ENCODE data around the gene TEX22.
"Not testable (repeated sequence)": the region's sequence is repeated elsewhere in the genome, so short reads cannot be mapped to it uniquely, and the experiment has no call there.

The TEX22 gene

GRCh38 chr14:105398044-105398725 lies at the start of gene TEX22:
Gene TEX22 (plus strand): TSS chr14:105398538. CDS start chr14:105399341, 803 bp downstream.
- peak; percentile 81 to 86 for DNase-seq (ENCODE audit: low read depth in 1 of 2, low spot score in 1 of 2)

GRCh38 chr14:105348945-105349699 lies 49.2 kb upstream of the TEX22 start:
- no peak for DNase-seq (ENCODE audit: low read depth in 1 of 2, low spot score in 1 of 2)

GRCh38 chr14:105349992-105350391 lies 48.3 kb upstream of the TEX22 start:
- DNase-seq (ENCODE audit: low read depth in 1 of 2, low spot score in 1 of 2) = no peak

GRCh38 chr14:105350450-105351244 lies 47.7 kb upstream of the TEX22 start:
- no peak for DNase-seq (ENCODE audit: low read depth in 1 of 2, low spot score in 1 of 2)

GRCh38 chr14:105351410-105351809 lies 46.9 kb upstream of the TEX22 start:
- DNase-seq (ENCODE audit: low read depth in 1 of 2, low spot score in 1 of 2) = no peak

DNA sequence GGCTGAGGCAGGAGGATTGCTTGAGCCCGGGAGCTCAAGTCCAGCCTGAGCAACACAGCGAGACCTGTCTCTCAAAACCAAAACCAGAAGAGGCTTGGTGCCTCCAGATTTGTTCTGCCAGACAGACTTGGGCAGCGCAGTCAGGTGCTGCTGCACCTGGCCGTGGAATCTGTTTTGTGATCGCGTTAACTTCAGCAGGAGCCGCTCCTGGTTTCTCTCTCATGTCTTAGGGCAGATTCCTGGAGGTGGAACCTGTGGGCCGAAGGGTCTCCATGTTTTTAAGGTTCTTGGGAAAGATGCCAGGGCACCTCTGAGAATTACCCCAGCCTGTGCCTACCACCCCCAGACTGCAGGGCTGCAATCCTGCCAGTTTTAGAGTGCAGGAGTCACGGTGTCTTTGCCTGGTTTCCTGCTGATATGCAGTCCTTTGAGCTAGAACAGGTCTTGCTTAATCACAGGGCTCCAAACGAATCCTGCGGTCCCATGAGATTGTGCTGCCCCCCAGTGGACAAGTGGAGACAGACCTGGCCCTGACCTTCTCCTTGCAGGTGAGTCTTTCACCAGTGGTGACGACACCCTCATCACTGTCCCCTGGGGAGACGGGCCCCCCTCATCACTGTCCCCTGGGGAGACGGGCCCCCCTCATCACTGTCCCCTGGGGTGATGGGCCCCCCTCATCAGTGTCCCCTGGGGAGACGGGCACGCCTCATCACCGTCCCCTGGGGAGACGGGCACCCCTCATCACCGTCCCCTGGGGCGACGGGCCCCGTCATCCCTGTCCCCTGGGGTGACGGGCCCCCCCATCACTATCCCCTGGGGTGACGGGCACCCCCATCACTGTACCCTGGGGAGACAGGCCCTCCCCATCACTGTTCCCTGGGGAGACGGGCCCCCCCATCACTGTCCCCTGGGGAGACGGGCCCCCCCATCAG lies 46.2 kb upstream of the TEX22 start:
- DNase-seq (ENCODE audit: low read depth in 1 of 2, low spot score in 1 of 2) = peak; percentile 74 to 77

DNA sequence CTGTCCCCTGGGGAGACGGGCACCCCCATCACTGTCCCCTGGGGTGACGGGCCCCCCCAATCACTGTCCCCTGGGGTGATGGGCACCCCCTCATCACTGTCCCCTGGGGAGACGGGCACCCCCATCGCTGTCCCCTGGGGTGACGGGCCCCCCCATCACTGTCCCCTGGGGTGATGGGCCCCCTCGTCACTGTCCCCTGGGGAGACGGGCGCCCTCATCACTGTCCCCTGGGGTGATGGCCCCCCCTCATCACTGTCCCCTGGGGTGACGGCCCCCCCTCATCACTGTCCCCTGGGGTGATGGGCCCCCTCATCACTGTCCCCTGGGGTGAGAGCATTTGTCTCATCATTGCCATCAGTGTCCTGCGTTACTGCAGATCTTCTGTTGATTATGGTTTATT lies 45.2 kb upstream of the TEX22 start:
- DNase-seq (ENCODE audit: low read depth in 1 of 2, low spot score in 1 of 2) = no peak

- no peak for DNase-seq (ENCODE audit: low read depth in 1 of 2, low spot score in 1 of 2)
Observed at GRCh38 chr14:105354541-105354940, 43.8 kb upstream of the TEX22 start.

DNA sequence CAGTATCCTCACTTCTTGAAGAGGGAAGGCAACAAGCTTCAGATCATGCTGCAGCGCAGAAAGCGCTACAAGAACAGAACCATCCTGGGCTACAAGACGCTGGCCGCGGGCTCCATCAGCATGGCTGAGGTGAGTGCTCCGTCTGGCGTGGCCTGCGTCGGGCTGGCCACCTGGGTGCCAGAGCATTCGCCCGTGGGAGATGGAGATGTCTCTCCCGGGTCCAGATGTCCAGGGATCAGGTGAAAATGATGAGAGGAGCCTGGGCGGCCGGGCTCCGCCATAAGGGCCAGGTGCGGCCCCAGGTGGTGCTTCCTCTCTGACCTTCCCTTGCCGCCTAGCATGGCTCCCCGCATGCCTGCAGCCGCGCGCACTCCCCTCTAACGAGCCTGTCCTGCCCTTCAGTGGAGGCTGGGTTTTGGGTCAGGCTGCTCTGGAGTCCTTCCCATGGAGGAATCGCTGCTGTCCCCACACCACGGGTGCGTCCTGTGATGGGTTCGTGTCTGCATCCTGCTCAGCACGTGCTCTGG lies 43.2 kb upstream of the TEX22 start:
- DNase-seq (ENCODE audit: low read depth in 1 of 2, low spot score in 1 of 2) = no peak

- no peak for DNase-seq (ENCODE audit: low read depth in 1 of 2, low spot score in 1 of 2)
Observed at GRCh38 chr14:105355850-105356604, 42.3 kb upstream of the TEX22 start.

GRCh38 chr14:105356927-105357326 lies 41.4 kb upstream of the TEX22 start:
- DNase-seq (ENCODE audit: low read depth in 1 of 2, low spot score in 1 of 2) = no peak

GRCh38 chr14:105357626-105358025 lies 40.7 kb upstream of the TEX22 start:
- DNase-seq (ENCODE audit: low read depth in 1 of 2, low spot score in 1 of 2) = no peak

GRCh38 chr14:105358140-105358846 lies 40.0 kb upstream of the TEX22 start:
- DNase-seq (ENCODE audit: low read depth in 1 of 2, low spot score in 1 of 2) = no peak

DNA sequence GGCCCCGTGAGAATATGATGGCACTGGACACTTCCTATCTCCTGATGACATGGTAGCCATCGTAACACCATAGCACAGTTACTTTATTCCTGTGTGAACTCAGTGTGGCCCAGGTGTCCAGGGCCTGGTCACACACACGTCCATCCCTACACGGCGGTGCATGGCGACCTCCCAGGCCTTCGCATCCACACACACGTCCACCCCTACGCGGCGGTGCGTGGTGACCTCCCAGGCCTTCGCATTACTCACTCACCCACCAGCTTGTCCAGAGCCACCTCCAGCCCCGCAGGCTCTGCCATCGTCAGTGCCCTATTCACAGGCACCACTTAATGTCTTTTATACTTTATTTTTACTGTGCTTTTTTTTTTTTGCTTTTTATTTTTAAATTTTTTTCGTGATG lies 39.4 kb upstream of the TEX22 start:
- DNase-seq (ENCODE audit: low read depth in 1 of 2, low spot score in 1 of 2) = no peak

DNA sequence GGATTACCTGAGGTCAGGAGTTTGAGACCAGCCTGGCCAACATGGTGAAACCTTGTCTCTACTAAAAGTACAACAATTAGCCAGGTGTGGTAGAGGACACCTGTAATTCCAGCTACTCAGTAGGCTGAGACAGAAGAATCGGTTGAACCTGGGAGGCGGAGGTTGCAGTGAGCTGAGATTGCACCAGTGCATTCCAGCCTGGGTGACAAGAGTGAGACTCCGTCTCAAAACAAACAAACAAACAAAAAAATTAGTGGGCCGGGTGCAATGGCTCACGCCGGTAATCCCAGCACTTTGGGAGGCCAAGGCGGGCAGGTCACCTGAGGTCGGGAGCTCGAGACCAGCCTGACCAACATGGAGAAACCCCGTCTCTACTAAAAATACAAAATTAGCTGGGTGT lies 36.9 kb upstream of the TEX22 start:
- DNase-seq (ENCODE audit: low read depth in 1 of 2, low spot score in 1 of 2) = not testable (repeated sequence)

DNA sequence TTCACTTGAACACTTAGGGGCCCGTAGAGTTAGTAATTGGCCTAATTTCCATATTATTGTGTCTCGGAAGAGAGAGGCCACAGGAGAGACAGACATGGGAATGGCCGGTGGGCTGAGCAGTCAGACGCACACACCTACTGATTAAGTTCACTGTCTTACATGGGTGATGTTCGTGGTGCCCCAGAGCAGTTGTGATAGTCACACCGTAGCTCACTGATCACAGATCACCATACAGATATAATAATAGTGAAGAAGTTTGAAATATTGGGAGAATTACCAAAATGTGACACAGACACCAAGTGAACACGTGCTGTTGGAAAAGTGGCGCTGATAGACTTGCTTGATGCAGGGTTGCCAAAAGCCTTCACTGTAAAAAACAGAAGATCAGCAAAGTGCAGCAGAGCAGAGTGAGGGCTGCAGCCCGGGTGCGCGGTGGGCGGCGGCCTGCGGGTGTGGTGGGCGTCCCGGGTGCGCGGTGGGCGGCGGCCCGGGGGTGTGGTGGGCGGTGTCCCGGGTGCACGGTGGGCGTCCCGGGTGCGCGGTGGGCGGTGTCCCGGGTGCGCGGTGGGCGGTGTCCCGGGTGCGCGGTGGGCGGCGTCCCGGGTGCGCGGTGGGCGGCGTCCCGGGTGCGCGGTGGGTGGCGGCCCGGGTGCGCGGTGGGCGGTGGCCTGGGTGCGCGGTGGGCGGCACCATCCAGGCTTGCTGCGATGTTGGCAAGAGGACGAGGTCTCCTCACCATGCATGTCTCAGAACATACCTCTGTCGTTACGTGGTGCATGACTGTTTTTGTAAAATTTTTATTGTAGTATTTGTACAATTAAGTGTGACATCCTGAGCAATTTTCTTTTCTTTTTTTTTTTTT lies 34.3 kb upstream of the TEX22 start:
- no peak for DNase-seq (ENCODE audit: low read depth in 1 of 2, low spot score in 1 of 2)

DNA sequence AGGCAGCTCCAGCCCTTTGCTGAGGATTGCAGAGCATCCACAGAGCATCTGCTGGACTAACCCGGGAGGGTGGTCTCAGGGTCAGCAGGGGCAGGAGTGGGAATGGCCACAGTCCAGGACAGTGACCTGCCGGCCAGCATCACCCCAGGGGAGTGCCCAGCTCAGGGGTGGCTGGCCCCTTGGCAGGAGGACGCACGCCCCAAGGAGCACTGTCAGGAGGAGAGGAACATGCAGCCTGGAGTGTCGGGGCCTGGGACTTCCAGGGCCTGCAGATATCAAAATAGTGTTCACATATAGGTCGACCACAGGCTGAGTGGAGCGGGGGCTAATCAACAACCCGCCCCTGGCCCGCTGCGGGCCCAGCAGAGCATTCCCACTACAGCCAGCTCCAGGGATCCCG lies 33.2 kb upstream of the TEX22 start:
- DNase-seq (ENCODE audit: low read depth in 1 of 2, low spot score in 1 of 2) = no peak

DNA sequence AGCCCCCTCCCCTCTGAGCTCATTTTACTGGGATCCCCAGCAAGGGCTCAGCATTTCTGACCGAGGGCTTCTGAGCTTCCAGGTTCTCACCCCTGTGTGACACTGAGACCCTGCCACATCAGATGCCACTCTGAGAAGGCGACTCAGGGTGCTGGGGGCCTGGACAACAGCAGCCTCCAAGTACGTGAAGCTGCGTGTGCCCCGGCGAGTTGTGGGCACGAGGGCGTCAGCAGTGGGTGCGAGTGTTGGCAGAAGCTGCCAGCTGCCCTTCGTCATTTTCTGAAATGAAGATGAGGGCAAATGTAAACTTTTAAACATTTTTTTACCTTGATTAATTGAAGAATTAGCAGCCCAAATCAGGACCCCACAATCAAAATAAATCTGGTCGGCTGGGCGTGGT lies 32.7 kb upstream of the TEX22 start:
- DNase-seq (ENCODE audit: low read depth in 1 of 2, low spot score in 1 of 2) = no peak
